Measurements from ENCODE around the gene PSMB7.

Gene PSMB7

GRCh38 chr9:124345063-124345462 is 70.2 kb downstream of the PSMB7 start:
- no peak for DNase-seq (ENCODE audit: low spot score)

DNA sequence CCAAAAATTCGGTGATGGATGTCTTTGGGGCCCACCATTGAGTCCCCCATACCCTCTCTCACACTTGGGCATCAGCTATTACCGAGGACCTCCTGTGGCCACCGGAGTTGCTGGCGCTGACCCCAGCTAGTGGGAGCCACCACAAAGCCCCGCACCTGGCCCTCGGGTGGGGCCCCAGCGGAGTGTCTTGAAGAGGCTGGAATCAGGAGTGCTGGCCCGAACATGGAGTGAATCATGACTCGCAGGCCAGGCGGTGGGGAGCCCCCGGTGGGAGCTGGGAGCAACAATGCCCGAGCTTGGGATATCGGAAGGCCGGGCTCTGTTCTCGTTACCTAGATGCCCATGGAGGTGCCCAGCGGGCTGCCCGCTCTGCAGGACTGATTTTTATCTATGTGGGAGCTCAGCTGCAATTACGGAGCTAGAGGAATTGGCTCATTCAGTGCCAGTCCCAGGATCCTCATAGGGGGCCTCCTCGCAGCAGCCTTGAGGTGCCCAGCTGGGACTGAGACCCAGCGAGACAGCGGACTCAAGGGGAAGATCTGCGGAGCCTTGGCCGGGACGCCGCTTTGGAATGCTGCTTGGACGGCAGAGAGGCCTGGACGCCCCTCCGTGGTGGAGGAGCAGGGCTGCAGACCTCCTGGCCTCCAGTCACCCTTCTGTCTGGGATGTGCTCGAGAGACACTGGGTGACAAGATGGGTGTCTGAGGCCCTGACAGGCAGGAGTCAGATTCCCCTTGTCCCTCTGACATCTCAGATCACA is 70.8 kb downstream of the PSMB7 start:
- DNase-seq (ENCODE audit: low spot score): no peak

DNA sequence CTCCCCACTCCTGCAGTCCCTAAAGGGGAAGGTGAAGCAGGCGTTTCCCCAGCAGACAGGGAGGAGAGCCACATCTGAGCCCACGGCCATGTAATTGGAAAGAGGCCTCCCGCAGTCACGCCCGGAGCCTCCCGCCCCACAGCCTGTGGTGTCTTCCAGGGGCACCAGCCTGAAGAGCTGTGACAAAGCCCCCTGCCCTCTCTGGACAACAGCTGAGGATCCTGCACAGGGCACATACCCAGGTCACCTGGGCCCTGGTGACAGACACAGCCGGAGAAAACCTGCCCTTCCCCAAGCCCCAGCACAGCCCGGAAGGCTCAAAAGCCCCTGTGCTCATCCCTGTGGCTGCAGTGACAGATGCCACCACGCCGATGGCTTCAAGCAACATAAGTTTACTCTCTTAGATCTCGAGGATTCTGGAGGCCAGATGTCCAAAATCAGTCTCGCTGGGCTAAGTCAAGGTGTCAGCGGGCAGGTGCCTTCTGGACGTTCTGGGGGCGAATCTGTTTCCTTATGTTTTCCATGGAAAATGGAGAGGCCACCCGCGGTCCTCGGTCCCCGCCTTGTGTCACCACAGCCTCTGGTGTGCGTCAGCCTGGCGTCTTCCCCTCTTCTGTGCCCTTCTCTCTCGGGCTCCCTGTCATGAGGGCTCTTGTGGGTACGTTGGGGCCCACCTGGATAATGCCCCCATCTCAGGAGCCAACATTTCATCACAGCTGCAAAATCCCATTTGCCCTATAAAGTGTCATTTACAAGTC is 71.5 kb downstream of the PSMB7 start:
- no peak for DNase-seq (ENCODE audit: low spot score)

DNA sequence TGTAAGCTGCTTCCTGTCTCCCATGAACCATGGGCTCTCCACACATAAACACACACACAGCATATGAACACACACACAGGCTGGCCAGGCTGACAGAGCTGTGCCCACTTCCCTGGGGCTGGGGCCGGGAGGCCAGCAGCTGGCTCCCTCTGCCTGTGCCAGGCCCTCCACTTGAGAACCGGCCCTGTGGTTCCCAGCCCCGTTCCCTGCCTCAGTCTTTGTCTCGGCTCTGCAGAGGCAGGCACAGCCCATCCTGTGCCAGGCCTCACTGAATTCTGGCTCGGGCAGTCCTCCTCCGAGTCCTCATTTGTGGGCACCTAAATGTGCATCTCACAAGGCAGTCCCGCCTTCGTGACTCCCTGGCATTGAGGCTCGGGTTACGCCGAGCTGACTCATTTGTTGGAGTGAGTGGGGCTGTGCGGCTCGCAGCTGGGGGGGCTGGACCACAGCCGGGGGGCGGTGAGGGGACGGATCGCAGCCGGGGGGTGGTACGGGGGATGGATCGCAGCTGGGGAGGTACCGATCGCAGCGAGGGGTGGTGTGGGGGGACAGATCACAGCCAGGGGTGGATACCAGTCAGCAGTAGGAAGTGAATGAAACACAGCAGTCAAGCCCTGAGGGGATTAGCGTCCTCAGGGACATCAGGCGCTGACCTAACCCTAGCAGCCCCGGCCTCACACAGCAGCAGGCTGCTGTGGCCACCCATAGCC is 72.3 kb downstream of the PSMB7 start:
- no peak for DNase-seq (ENCODE audit: low spot score)

GRCh38 chr9:124342402-124342775 is 72.9 kb downstream of the PSMB7 start:
- no peak for DNase-seq (ENCODE audit: low spot score)

DNA sequence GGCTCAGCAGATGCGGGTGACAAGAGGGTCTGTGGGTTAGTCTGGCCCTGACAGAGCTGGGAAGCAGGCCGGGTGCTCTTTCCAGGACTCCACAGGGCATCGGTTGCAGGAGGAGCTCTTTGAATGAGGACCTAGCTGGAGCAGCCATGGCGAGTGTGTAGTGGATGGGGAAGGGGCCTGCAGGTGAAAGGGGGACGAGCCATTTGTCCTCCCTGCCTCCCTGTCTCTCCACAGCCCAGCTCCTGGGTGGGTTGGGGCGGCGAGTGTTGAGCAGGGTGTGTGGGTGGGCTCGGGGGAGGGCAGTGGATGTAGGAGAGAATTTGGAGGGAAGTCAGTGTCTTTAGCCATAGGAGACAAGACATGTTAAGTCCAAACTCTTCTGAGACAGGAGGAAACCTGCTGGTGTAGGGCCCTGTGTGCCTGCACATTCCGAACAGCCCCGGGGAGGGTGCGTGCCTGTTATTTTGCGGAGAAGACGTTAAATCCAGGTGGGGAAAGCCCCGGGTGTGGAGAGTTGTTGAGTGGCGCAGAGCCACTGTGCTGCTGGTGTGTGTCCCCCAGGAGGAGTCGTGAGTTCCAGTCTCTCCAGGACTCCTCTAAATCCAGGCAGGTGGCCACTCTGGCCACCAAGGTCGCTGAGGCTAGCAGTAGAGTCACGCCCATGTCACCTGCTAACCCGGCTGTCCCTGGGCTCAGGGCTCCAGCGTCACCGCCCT is 73.6 kb downstream of the PSMB7 start:
- DNase-seq (ENCODE audit: low spot score): no peak

GRCh38 chr9:124340219-124341069 is 74.8 kb downstream of the PSMB7 start:
- DNase-seq (ENCODE audit: low spot score): no peak

GRCh38 chr9:124339603-124340146 is 75.6 kb downstream of the PSMB7 start:
- DNase-seq (ENCODE audit: low spot score): no peak

GRCh38 chr9:124337562-124337961 is 77.7 kb downstream of the PSMB7 start:
- no peak for DNase-seq (ENCODE audit: low spot score)

- DNase-seq (ENCODE audit: low spot score): no peak
These were observed 79.9 kb downstream of the PSMB7 start for GRCh38 chr9:124335320-124335707.

GRCh38 chr9:124334568-124335319 is 80.5 kb downstream of the PSMB7 start:
- no peak for DNase-seq (ENCODE audit: low spot score)

GRCh38 chr9:124333203-124333579 is 82.1 kb downstream of the PSMB7 start:
- DNase-seq (ENCODE audit: low spot score): no peak

GRCh38 chr9:124332361-124333202 is 82.7 kb downstream of the PSMB7 start:
- no peak for DNase-seq (ENCODE audit: low spot score)

DNA sequence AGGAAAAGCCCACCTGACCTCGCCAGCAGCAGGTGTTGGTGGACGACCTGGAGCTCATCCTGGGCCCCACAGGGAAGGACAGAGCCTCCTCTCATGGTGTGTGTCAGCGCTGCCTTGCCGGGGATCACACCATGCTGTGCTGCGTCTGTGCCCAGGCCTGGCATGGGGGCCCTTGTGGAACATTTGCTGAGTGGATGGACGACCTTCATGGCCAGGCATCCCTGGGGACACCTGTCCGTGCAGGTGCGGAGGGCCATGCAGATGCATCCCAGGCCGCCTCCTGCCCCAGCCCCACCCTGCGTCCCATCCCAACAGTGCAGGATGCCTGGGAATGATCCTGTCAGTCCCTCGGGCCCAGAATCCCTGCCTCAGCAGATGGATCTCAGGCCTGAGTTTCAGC is 83.7 kb downstream of the PSMB7 start:
- no peak for DNase-seq (ENCODE audit: low spot score)

GRCh38 chr9:124330011-124330697 is 85.1 kb downstream of the PSMB7 start:
- no peak for DNase-seq (ENCODE audit: low spot score)

DNA sequence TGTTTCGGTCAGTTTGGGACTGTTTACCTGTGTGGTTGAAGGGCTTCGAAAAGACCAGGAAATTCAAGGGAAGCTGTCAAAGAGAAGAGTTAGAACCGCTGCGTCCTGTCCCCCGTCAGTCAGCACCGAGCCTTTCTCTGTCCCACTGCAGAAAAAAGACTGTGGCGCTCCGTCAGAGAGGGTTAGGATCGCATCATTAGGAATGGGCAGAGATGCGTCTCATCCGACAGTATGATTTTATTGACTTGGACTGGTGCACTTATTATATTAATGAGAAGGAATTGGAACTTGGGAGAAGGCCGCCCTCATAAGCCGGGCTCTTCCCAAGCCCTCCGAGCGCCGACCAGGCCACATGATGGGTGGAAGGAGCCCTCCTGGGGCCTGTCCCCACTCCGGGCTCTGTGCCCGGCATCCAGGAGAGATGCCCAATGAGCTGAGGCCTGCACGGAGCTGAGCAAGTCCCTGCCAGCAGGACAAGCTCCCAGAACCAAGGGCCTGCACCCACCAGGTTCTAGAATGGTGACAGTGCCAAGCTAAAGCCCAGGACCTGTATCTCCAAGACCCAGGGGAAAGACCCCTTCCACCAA is 85.9 kb downstream of the PSMB7 start:
- no peak for DNase-seq (ENCODE audit: low spot score)

- DNase-seq (ENCODE audit: low spot score): no peak
These were observed 87.0 kb downstream of the PSMB7 start for GRCh38 chr9:124328285-124328684.

DNA sequence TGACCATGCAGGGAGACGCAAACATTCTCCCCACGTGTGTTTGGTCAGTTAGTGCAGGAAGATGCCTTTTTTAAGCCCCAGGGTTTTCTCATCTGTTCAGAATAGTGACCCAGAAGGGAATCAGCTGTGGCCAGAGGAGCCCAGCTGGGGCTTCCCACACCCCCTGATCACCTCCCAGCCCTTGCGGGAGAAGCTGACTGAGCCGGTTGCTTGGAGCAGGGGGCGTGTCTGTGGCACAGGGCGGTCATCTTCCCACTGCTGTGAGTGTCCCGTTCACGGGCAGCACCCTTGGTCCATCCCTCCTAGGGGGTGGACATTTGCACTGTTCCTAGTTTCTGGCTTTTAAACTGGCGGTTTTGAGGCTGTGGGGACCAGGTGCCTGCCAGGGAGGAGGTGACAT is 87.8 kb downstream of the PSMB7 start:
- DNase-seq (ENCODE audit: low spot score): no peak

GRCh38 chr9:124326378-124326777 is 88.9 kb downstream of the PSMB7 start:
- no peak for DNase-seq (ENCODE audit: low spot score)
